GM12878 (cell line): ENCODE data around the gene FAM111B. TPM values are rescaled to one million over a fixed set of nuclear protein-coding genes. Genes with fewer than 3 reads are reported as not detected.

Experiments used
- BCL11A ChIP-seq: IDR thresholded peaks from 2 replicates; pipeline ENCODE4 v1.6.1; 2011; ENCODE audit warnings: low read depth, low read length
- BCL3 ChIP-seq: IDR thresholded peaks from 2 replicates; pipeline ENCODE4 v1.6.1; 2011; ENCODE audit warnings: borderline replicate concordance, low read depth, mild to moderate bottlenecking, moderate library complexity, low read length; ENCODE audit not compliant: insufficient read depth, poor library complexity, severe bottlenecking
- BRCA1 ChIP-seq: IDR thresholded peaks from 2 replicates; pipeline ENCODE4 v1.6.1; 2011; ENCODE audit warnings: low read depth, low read length, improper control_type of control experiment
- CBX3 ChIP-seq: fragments of 200-600 bp; sonication (generic); IDR thresholded peaks from 2 replicates; pipeline ENCODE4 v1.6.1; 2016; ENCODE audit warnings: low read depth, borderline replicate concordance
- CBX5 ChIP-seq: sonication (generic); IDR thresholded peaks from 2 replicates; pipeline ENCODE4 v1.6.1; 2016; ENCODE audit warnings: low read depth, moderate library complexity, mild to moderate bottlenecking, inconsistent platforms
- EP300 ChIP-seq, 2 experiments: fragments of 150-350 bp in 1 of 2; IDR thresholded peaks; 2 replicates each; pipeline ENCODE4 v1.6.1; 2011 to 2012; ENCODE audit warnings: low read depth in 2 of 2, low read length in 2 of 2, borderline replicate concordance in 1 of 2, improper control_type of control experiment in 1 of 2, inconsistent platforms in 1 of 2; ENCODE audit not compliant: control insufficient read depth in 1 of 2
- GABPA ChIP-seq: IDR thresholded peaks from 2 replicates; pipeline ENCODE4 v1.6.1; 2014; ENCODE audit warnings: antibody characterized with exemption, low read depth, mild to moderate bottlenecking, inconsistent platforms
- GATAD2B ChIP-seq: fragments of 450-650 bp; conservative IDR thresholded peaks from 2 replicates; pipeline ENCODE4 v1.6.1; 2017; ENCODE audit warnings: low read depth, mild to moderate bottlenecking, moderate library complexity
- HCFC1 ChIP-seq: fragments of 150-350 bp; IDR thresholded peaks from 2 replicates; pipeline ENCODE4 v1.6.1; 2014; ENCODE audit warnings: low read length
- IRF5 ChIP-seq: fragments of 450-650 bp; IDR thresholded peaks from 2 replicates; pipeline ENCODE4 v1.6.1; 2017; ENCODE audit warnings: borderline replicate concordance
- KAT2A ChIP-seq: conservative IDR thresholded peaks from 2 replicates; pipeline ENCODE4 v1.6.1; 2011; ENCODE audit warnings: low read depth, low read length; ENCODE audit not compliant: control insufficient read depth
- NKRF ChIP-seq: fragments of 450-650 bp; conservative IDR thresholded peaks from 2 replicates; pipeline ENCODE4 v1.6.1; 2017; ENCODE audit warnings: mild to moderate bottlenecking, moderate library complexity
- PBX3 ChIP-seq: IDR thresholded peaks from 2 replicates; pipeline ENCODE4 v1.6.1; 2011; ENCODE audit warnings: mild to moderate bottlenecking, low read depth, low read length, moderate library complexity; ENCODE audit not compliant: insufficient replicate concordance
- SIN3A ChIP-seq: IDR thresholded peaks from 2 replicates; pipeline ENCODE4 v1.6.1; 2012; ENCODE audit warnings: low read depth, low read length, improper control_type of control experiment
- SUPT20H ChIP-seq: IDR thresholded peaks from 2 replicates; pipeline ENCODE4 v1.6.1; 2011; ENCODE audit warnings: low read depth, mild to moderate bottlenecking, low read length, moderate library complexity, borderline replicate concordance; ENCODE audit not compliant: control insufficient read depth
- ZBTB40 ChIP-seq: fragments of 450-650 bp; IDR thresholded peaks from 2 replicates; pipeline ENCODE4 v1.6.1; 2016; ENCODE audit warnings: mild to moderate bottlenecking, moderate library complexity, borderline replicate concordance
- polyA plus RNA-seq, 11 experiments: library from polyadenylated mRNA; depleted of rRNA in 4 of 11; unstranded in 6 of 11; stranded (reverse) in 5 of 11; fragments of >200 nt; fragmentation: Nextera tagmentation in 4 of 11; fragmentation: Illumina TruSeq in 1 of 11; extraction: Ambion mirVana in 4 of 11; extraction: Trizol in 1 of 11; gene quantifications; 1 replicate in 1 of 11; 2 replicates in 10 of 11; pipeline versions ENCODE4 v1.2.1 to v1.2.3, GENCODE V29; 2011 to 2016; ENCODE audit warnings: inconsistent platforms in 2 of 11, missing spikeins in 2 of 11, low read depth in 1 of 11
- total RNA-seq, 4 experiments: library from RNA; depleted of rRNA in 3 of 4; stranded (reverse); fragments of >200 nt in 3 of 4; fragmentation: Illumina TruSeq in 1 of 4; extraction: Trizol in 1 of 4; gene quantifications; 2 replicates each; pipeline versions ENCODE4 v1.2.1 to v1.2.3, GENCODE V29; 2013 to 2021

FAM111B gene
- total and polyA plus RNA-seq, 10 of the 15 experiments (the other 5 are each of a cell fraction or from before 2014, with no cell fraction given) = 35.9 to 97.2 (median 62.1) TPM

- no peak for TF ChIP-seq IRF5
- no peak for TF ChIP-seq EP300 (IDR thresholded peaks at IDR 0.05; ENCODE audit: borderline replicate concordance in 1 of 2, control insufficient read depth in 1 of 2, low read depth in 2 of 2, low read length in 2 of 2)
- TF ChIP-seq BRCA1 = no peak
- TF ChIP-seq HCFC1 = peak; percentile 38
- no peak for TF ChIP-seq SIN3A
- TF ChIP-seq BCL11A = no peak
- peak; percentile 85; the same call in 1 of the 2 replicates for TF ChIP-seq CBX5
- TF ChIP-seq KAT2A = no peak
- TF ChIP-seq SUPT20H = no peak
- TF ChIP-seq CBX3 = no peak
- no peak for TF ChIP-seq ZBTB40
- TF ChIP-seq NKRF = 0 out of 2 replicates have a peak, but pooled peaks have one; percentile 53
- TF ChIP-seq GABPA = no peak
- TF ChIP-seq PBX3 = peak; percentile 94
- TF ChIP-seq GATAD2B = peak; percentile 18; the same call in 1 of the 2 replicates
- TF ChIP-seq BCL3 = peak; percentile 41
Measured at GRCh38 chr11:59171508-59172322, 64.7 kb downstream of the FAM111B start, which contains the start of gene DTX4 (continued).
